ENCODE results near the gene FAM181A.
A peak's percentile ranks its signal among the peaks of the same experiment; 100 is the strongest.

DNA sequence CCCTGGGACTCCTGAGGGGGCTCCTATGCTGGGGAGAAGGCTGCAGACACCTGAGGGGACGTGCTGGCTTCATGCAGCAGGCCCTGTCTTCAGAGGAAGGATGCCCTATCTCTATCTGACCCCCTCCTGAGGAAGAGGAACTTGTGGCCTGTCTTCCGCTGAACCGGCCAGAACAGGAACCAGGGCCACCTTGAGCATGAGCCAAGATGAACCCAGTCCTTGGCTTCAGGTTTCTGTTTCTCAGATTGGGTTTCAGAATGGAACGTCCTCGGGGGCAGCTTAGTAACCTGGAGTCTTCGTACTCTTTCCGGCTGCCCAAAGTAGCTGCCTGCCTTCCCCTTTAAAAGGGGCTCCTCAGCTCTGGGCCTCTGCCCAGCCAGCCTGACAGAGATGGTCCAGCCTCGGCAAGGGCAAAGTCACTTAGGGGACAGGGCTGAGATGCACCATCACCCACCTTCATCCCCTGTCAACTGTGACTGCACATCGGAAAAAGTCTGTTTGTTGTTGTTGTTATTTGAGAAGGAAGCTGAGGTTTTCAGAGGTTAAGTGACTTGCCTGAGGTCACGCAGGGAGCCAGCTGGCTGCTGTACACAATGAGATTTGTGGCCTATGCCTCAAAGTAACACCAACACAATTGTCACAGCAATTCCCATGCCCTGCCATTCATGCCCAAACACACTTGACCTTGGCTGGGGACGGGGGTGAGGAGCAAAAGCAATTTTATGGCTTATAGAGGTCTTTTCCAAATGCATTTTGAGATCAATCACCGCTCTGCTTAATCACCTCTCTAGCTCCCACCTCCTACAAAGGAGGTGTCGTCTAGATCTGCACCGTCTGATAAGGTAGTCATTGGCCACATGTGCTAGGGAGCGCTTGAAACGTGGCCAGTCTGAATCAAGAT, 35.8 kb downstream of the FAM181A start:
- TF ChIP-seq SMAD1 (IDR thresholded peaks at IDR 0.05; ENCODE audit: low read depth, partially characterized antibody) (no peak), NR2C2 (IDR thresholded peaks at IDR 0.05; ENCODE audit: borderline replicate concordance, control insufficient read depth, insufficient read length, low read depth) (no peak), SPI1 (IDR thresholded peaks at IDR 0.05; ENCODE audit: borderline replicate concordance, insufficient read depth, low read depth, low read length) (peak; percentile 70), POLR2A (IDR thresholded peaks at IDR 0.05; ENCODE audit: low read depth, low read length) (peak; percentile 79), NBN (IDR thresholded peaks at IDR 0.05) (peak; percentile 90), DPF2 (IDR thresholded peaks at IDR 0.05) (peak; percentile 82), SMC3 (IDR thresholded peaks at IDR 0.05; ENCODE audit: borderline replicate concordance, low read length) (no peak; the same call in 1 of the 2 replicates), RAD51 (IDR thresholded peaks at IDR 0.05) (no peak), ZZZ3 (IDR thresholded peaks at IDR 0.05; ENCODE audit: control insufficient read depth, insufficient read length, low read depth) (no peak), RFX5 (IDR thresholded peaks at IDR 0.05; ENCODE audit: low read depth, low read length) (no peak), CHD1 (IDR thresholded peaks at IDR 0.05; ENCODE audit: low read depth, low read length) (no peak)
- TF ChIP-seq, protein P1, sequence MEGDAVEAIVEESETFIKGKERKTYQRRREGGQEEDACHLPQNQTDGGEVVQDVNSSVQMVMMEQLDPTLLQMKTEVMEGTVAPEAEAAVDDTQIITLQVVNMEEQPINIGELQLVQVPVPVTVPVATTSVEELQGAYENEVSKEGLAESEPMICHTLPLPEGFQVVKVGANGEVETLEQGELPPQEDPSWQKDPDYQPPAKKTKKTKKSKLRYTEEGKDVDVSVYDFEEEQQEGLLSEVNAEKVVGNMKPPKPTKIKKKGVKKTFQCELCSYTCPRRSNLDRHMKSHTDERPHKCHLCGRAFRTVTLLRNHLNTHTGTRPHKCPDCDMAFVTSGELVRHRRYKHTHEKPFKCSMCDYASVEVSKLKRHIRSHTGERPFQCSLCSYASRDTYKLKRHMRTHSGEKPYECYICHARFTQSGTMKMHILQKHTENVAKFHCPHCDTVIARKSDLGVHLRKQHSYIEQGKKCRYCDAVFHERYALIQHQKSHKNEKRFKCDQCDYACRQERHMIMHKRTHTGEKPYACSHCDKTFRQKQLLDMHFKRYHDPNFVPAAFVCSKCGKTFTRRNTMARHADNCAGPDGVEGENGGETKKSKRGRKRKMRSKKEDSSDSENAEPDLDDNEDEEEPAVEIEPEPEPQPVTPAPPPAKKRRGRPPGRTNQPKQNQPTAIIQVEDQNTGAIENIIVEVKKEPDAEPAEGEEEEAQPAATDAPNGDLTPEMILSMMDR (IDR thresholded peaks at IDR 0.05 in 2 of 3, conservative IDR thresholded peaks at IDR 0.05 in 1 of 3; ENCODE audit: control insufficient read depth in 2 of 3, extremely low read depth in 1 of 3, insufficient read depth in 1 of 3, low read depth in 3 of 3, low read length in 3 of 3): no peak
- TF ChIP-seq, protein P2, sequence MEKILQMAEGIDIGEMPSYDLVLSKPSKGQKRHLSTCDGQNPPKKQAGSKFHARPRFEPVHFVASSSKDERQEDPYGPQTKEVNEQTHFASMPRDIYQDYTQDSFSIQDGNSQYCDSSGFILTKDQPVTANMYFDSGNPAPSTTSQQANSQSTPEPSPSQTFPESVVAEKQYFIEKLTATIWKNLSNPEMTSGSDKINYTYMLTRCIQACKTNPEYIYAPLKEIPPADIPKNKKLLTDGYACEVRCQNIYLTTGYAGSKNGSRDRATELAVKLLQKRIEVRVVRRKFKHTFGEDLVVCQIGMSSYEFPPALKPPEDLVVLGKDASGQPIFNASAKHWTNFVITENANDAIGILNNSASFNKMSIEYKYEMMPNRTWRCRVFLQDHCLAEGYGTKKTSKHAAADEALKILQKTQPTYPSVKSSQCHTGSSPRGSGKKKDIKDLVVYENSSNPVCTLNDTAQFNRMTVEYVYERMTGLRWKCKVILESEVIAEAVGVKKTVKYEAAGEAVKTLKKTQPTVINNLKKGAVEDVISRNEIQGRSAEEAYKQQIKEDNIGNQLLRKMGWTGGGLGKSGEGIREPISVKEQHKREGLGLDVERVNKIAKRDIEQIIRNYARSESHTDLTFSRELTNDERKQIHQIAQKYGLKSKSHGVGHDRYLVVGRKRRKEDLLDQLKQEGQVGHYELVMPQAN (conservative IDR thresholded peaks at IDR 0.05): peak; percentile 43; the same call in 1 of the 2 replicates
